KMS-11 (cell line): ENCODE results near the gene C10orf67.

Source experiments
- H2AFZ ChIP-seq: fragments of 200-600 bp; sonication (generic); 2 replicates; pipeline ENCODE4 v1.6.1; 2016; ENCODE audit warnings: antibody characterized with exemption, mixed run types, low read depth
- H3K27ac ChIP-seq: fragments of 200-600 bp; sonication (generic); 2 replicates; pipeline ENCODE4 v1.6.1; 2016; ENCODE audit warnings: mild to moderate bottlenecking, mixed run types
- H3K27me3 ChIP-seq: fragments of 200-600 bp; sonication (generic); 2 replicates; pipeline ENCODE4 v1.6.1; 2017; ENCODE audit warnings: mild to moderate bottlenecking, low read depth, mixed run types, moderate library complexity; ENCODE audit not compliant: insufficient read depth
- H3K36me3 ChIP-seq: fragments of 200-600 bp; sonication (generic); 2 replicates; pipeline ENCODE4 v1.6.1; 2017; ENCODE audit warnings: mild to moderate bottlenecking, mixed run types; ENCODE audit not compliant: insufficient read depth
- H3K4me1 ChIP-seq: fragments of 200-600 bp; sonication (generic); 2 replicates; pipeline ENCODE4 v1.6.1; 2016; ENCODE audit warnings: mild to moderate bottlenecking, low read depth, mixed run types; ENCODE audit not compliant: poor library complexity, severe bottlenecking
- H3K4me2 ChIP-seq: fragments of 200-600 bp; sonication (generic); 2 replicates; pipeline ENCODE4 v1.7.0; 2016; ENCODE audit warnings: mild to moderate bottlenecking, mixed run types
- H3K4me3 ChIP-seq: fragments of 200-600 bp; sonication (generic); IDR thresholded peaks from 2 replicates; pipeline ENCODE4 v1.6.1; 2017; ENCODE audit warnings: low read depth, low read length, mixed read lengths; ENCODE audit not compliant: insufficient read depth
- H3K79me2 ChIP-seq: fragments of 200-600 bp; sonication (generic); 2 replicates; pipeline ENCODE4 v1.6.1; 2016; ENCODE audit warnings: low read depth, mixed run types; ENCODE audit not compliant: insufficient read depth
- H3K9ac ChIP-seq: fragments of 200-600 bp; sonication (generic); 2 replicates; pipeline ENCODE4 v1.6.1; 2016; ENCODE audit warnings: mild to moderate bottlenecking, mixed run types
- H4K20me1 ChIP-seq: fragments of 200-600 bp; sonication (generic); 2 replicates; pipeline ENCODE4 v1.6.1; 2016; ENCODE audit warnings: mild to moderate bottlenecking, mixed run types; ENCODE audit not compliant: insufficient read depth
- TF ChIP-seq, protein P1 (sequence below): fragments of 200-600 bp; sonication (generic); conservative IDR thresholded peaks from 2 replicates; pipeline ENCODE4 v1.6.1; 2017; ENCODE audit warnings: low read depth, mild to moderate bottlenecking, antibody characterized with exemption, low read length, moderate library complexity, mixed read lengths

C10orf67 gene

DNA sequence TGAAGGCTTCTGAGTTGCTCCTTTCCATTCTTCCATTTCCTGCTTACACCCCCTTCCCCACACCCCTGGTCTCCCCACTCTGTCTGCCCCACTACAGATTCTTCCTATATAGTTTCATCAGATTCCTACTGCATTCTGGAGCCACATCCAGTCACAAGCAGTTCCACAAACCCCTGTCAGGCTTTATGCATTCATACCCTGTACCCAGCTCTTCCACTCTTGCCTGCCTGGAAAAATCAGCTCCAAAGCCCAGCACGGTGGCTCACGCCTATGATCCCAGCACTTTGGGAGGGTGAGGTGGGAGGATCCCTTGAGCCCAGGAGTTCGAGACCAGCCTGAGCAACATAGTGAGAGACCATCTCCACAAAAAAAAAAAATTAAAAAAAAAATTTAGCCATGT, 60.4 kb downstream of the C10orf67 start:
- Histone ChIP-seq H3K4me2 (no peak overlapping the region), H3K9ac (no peak overlapping the region), H4K20me1 (no peaks in the 10 kb centered on the region), H3K79me2 (no peaks in the 10 kb centered on the region), H2AFZ (no peak overlapping the region), H3K27ac (no peak overlapping the region), H3K27me3 (no peaks in the 10 kb centered on the region), H3K36me3 (no peaks in the 10 kb centered on the region), H3K4me3 (no peak overlapping the region), H3K4me1 (no peaks in the 10 kb centered on the region)
- TF ChIP-seq, protein P1, sequence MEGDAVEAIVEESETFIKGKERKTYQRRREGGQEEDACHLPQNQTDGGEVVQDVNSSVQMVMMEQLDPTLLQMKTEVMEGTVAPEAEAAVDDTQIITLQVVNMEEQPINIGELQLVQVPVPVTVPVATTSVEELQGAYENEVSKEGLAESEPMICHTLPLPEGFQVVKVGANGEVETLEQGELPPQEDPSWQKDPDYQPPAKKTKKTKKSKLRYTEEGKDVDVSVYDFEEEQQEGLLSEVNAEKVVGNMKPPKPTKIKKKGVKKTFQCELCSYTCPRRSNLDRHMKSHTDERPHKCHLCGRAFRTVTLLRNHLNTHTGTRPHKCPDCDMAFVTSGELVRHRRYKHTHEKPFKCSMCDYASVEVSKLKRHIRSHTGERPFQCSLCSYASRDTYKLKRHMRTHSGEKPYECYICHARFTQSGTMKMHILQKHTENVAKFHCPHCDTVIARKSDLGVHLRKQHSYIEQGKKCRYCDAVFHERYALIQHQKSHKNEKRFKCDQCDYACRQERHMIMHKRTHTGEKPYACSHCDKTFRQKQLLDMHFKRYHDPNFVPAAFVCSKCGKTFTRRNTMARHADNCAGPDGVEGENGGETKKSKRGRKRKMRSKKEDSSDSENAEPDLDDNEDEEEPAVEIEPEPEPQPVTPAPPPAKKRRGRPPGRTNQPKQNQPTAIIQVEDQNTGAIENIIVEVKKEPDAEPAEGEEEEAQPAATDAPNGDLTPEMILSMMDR, result no peak

DNA sequence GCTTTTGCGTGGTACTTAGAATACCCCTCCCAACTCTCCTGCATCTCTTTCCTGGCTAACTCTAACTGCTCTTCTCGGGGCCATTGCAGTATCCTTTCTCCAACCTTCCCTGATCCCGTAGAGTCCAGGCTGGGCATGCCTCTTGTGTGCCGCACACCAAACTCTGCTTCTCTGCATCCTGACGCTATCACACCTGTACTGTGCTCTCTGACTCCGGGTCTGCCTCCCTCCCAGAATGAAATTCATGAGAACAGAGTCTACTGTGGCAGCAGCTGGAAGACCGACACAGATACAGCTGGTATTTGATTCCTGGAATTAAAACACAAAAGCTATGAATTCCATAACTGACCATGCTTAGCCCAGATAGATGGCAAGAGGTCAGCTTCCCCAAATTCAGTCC, 60.9 kb downstream of the C10orf67 start:
- H3K79me2 ChIP-seq, result no peaks in the 10 kb centered on the region
- no peaks in the 10 kb centered on the region for H4K20me1 ChIP-seq
- no peak overlapping the region for H2AFZ ChIP-seq
- H3K4me1 ChIP-seq, result no peaks in the 10 kb centered on the region
- no peak overlapping the region for H3K4me2 ChIP-seq
- H3K27me3 ChIP-seq, result no peaks in the 10 kb centered on the region
- no peak overlapping the region for H3K4me3 ChIP-seq
- TF ChIP-seq, protein P1, result no peak
- H3K27ac ChIP-seq, result no peak overlapping the region
- H3K36me3 ChIP-seq, result no peaks in the 10 kb centered on the region
- H3K9ac ChIP-seq, result no peak overlapping the region

DNA sequence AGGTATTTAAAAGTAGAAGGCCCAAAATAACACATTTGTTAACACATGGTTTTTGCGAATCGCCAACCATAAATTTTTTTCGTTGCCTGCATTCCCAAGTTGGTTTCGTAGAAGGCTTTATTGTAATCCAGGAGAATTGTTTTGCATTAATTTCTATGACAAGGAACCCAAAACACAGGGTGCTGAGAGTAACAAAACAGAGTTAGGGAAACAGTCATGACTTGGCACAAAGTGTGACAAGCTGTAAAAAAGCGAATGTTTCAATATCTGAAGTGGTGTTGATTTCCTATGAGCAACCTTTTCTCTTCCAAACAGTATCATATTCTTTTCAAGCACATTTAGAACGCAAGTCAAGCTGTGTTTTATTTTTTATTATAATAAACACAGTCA, 63.6 kb downstream of the C10orf67 start:
- no peak overlapping the region for H3K27ac ChIP-seq
- H3K79me2 ChIP-seq, result no peaks in the 10 kb centered on the region
- no peaks in the 10 kb centered on the region for H4K20me1 ChIP-seq
- no peak overlapping the region for H3K9ac ChIP-seq
- no peak overlapping the region for H3K4me2 ChIP-seq
- H3K4me3 ChIP-seq, result no peak overlapping the region
- TF ChIP-seq, protein P1, result no peak
- H2AFZ ChIP-seq, result no peak overlapping the region
- H3K4me1 ChIP-seq, result no peaks in the 10 kb centered on the region
- no peaks in the 10 kb centered on the region for H3K27me3 ChIP-seq
- no peaks in the 10 kb centered on the region for H3K36me3 ChIP-seq

DNA sequence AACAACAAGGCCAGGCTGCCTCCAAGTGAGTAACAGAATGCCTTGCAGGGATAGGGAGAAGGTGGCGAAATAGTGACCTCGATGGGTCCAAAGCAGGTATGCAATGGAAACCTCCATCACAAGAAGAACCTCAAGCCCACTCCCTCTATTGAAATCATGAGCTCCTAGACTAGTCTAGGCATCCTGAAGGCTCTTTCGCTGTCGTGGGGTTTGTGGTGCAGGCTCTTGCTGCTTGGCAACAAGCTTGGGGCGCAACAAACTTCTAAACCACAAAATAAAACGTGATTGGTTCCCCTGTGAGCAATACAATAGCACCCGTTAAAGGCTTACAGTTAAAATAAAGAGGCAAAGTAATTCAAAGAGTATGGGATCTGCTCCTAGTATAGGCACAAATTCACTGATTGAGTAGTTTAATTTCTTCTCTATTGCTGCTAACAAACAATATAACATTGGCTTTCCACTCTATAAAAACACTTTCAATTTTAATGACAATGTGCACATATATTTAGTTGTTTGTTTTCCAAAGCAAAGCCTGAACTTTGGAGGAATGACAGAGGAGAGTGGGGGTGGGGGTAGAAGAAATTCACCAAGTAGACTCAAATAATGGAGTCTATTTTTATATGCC, 64.1 kb downstream of the C10orf67 start:
- no peak overlapping the region for H3K9ac ChIP-seq
- H3K4me2 ChIP-seq, result no peak overlapping the region
- no peaks in the 10 kb centered on the region for H3K27me3 ChIP-seq
- H3K27ac ChIP-seq, result no peak overlapping the region
- TF ChIP-seq, protein P1, result no peak
- H3K4me1 ChIP-seq, result no peaks in the 10 kb centered on the region
- no peaks in the 10 kb centered on the region for H4K20me1 ChIP-seq
- H3K4me3 ChIP-seq, result no peak overlapping the region
- H2AFZ ChIP-seq, result no peak overlapping the region
- no peaks in the 10 kb centered on the region for H3K79me2 ChIP-seq
- H3K36me3 ChIP-seq, result no peaks in the 10 kb centered on the region
